ENCODE data around the gene BCKDHA.
"Not testable (repeated sequence)": the region's sequence is repeated elsewhere in the genome, so short reads cannot be mapped to it uniquely, and the experiment has no call there.

The BCKDHA gene

GRCh38 chr19:41449079-41449864, 51.7 kb downstream of the BCKDHA start:
- peak; percentile 30 to 59 for DNase-seq

- DNase-seq: no peak
These were observed 52.2 kb downstream of the BCKDHA start for GRCh38 chr19:41449865-41450178.

- no peak for DNase-seq
These were observed 55.1 kb downstream of the BCKDHA start for GRCh38 chr19:41452584-41453275.

- no peak for DNase-seq
These were observed 58.3 kb downstream of the BCKDHA start for GRCh38 chr19:41455936-41456335.

GRCh38 chr19:41456342-41456918, 58.8 kb downstream of the BCKDHA start:
- peak in 1 of 2 experiments; percentile 14 for DNase-seq

- DNase-seq: no peak
These were observed 59.6 kb downstream of the BCKDHA start for GRCh38 chr19:41457241-41457640.

- DNase-seq: no peak
These were observed 64.9 kb downstream of the BCKDHA start for GRCh38 chr19:41462497-41462896.

- DNase-seq: not testable (repeated sequence)
These were observed 65.9 kb downstream of the BCKDHA start for GRCh38 chr19:41463257-41464256.

Data from SW 1271 (cell line).